Smooth muscle cell (in vitro differentiated cells): ENCODE results near the gene S1PR1. TPM values are rescaled to one million over a fixed set of nuclear protein-coding genes. Genes with fewer than 3 reads are reported as not detected.

Experiments
- DNase-seq: peaks from one replicate; lab custom pipeline; 2025; ENCODE audit not compliant: unreplicated experiment; lab: John Stamatoyannopoulos, UW
- H2AFZ ChIP-seq: fragments of 200-600 bp; sonication (generic); 2 replicates; pipeline ENCODE4 v1.6.0; 2016; ENCODE audit warnings: antibody characterized with exemption, low read depth, mild to moderate bottlenecking
- H3F3A ChIP-seq: fragments of 200-600 bp; sonication (generic); 2 replicates; pipeline ENCODE4 v1.6.0; 2017; ENCODE audit warnings: antibody characterized with exemption, low read depth
- H3K27ac ChIP-seq: fragments of 200-600 bp; sonication (generic); 2 replicates; pipeline ENCODE4 v1.5.1; 2016; ENCODE audit warnings: low read depth, mild to moderate bottlenecking
- H3K27me3 ChIP-seq: fragments of 200-600 bp; sonication (generic); 2 replicates; pipeline ENCODE4 v1.6.1; 2016; ENCODE audit warnings: low read depth, mild to moderate bottlenecking
- H3K36me3 ChIP-seq: fragments of 200-600 bp; sonication (generic); 2 replicates; pipeline ENCODE4 v1.5.1; 2016; ENCODE audit warnings: low read depth
- H3K4me1 ChIP-seq: fragments of 200-600 bp; sonication (generic); 2 replicates; pipeline ENCODE4 v1.5.1; 2016; ENCODE audit warnings: low read depth
- H3K4me2 ChIP-seq: fragments of 200-600 bp; sonication (generic); 2 replicates; pipeline ENCODE4 v1.6.0; 2016; ENCODE audit warnings: mild to moderate bottlenecking
- H3K4me3 ChIP-seq: fragments of 200-600 bp; sonication (generic); 2 replicates; pipeline ENCODE4 v1.5.1; 2016; ENCODE audit warnings: mild to moderate bottlenecking
- H3K79me2 ChIP-seq: fragments of 200-600 bp; sonication (generic); 2 replicates; pipeline ENCODE4 v1.6.0; 2016; ENCODE audit warnings: low read depth, mild to moderate bottlenecking
- H3K9ac ChIP-seq: fragments of 200-600 bp; sonication (generic); 2 replicates; pipeline ENCODE4 v1.6.0; 2016; ENCODE audit warnings: low read depth
- H3K9me3 ChIP-seq: fragments of 200-600 bp; sonication (generic); replicated peaks from 2 replicates; pipeline ENCODE4 v1.5.1; 2016; ENCODE audit warnings: low read depth
- H4K20me1 ChIP-seq: fragments of 200-600 bp; sonication (generic); 2 replicates; pipeline ENCODE4 v1.6.0; 2016; ENCODE audit warnings: low read depth
- WGBS: methylation state at CpG from one replicate; pipeline ENCODE4 v1.1.7; 2016; ENCODE audit warnings: low lambda C conversion rate; 5-methylcytosine and 5-hydroxymethylcytosine counted together
- polyA plus RNA-seq: library from polyadenylated mRNA; unstranded; fragments of >200 nt; fragmentation: Nextera tagmentation; extraction: Ambion mirVana; gene quantifications from 2 replicates; pipeline ENCODE4 v1.2.1, GENCODE V29; 2016
- total RNA-seq: library from RNA; depleted of rRNA; stranded (reverse); fragments of >200 nt; gene quantifications from 2 replicates; pipeline ENCODE4 v1.2.3, GENCODE V29; 2014
- TF ChIP-seq, protein P1 (sequence below): fragments of 200-600 bp; sonication (generic); IDR thresholded peaks from 2 replicates; pipeline ENCODE4 v1.5.1; 2017; ENCODE audit warnings: borderline replicate concordance, mild to moderate bottlenecking, antibody characterized with exemption; ENCODE audit not compliant: insufficient read depth, poor library complexity, severe bottlenecking

S1PR1 gene
- total and polyA plus RNA-seq, 2 experiments from 2014 or later, result 12.0 to 12.1 TPM

DNA sequence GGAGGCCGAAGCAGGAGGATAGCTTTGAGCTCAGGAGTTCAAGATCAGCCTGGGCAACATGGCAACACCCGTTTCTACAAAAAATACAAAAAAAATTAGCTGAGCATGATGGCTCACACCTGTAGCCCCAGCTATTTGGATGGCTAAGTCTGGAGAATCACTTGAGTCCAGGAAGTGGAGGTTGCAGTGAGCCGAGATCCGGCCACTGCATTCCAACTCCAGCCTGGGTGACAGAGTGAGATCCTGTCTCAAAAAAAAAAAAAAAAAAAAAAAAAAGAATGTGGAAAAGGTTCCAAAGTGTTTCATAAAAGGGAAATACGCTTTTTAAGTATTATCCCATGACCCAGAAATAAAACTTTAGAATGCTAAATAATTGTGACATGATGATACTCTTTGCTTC is 8.0 kb downstream of the S1PR1 start:
- H3K4me3 ChIP-seq, result no peak overlapping the region
- no peaks in the 10 kb centered on the region for H3K27me3 ChIP-seq
- no peaks in the 10 kb centered on the region for H3K9me3 ChIP-seq
- H3K27ac ChIP-seq, result no peak overlapping the region
- H3K36me3 ChIP-seq, result no peaks in the 10 kb centered on the region
- H3F3A ChIP-seq, result peaks cover 20% of the 10 kb centered on the region
- no peak overlapping the region for H3K4me2 ChIP-seq
- H3K9ac ChIP-seq, result no peak overlapping the region
- no peak overlapping the region for H2AFZ ChIP-seq
- 85% methylated on average over 5 of the region's 5 CpGs for WGBS
- no peaks in the 10 kb centered on the region for H3K79me2 ChIP-seq
- TF ChIP-seq, protein P1, sequence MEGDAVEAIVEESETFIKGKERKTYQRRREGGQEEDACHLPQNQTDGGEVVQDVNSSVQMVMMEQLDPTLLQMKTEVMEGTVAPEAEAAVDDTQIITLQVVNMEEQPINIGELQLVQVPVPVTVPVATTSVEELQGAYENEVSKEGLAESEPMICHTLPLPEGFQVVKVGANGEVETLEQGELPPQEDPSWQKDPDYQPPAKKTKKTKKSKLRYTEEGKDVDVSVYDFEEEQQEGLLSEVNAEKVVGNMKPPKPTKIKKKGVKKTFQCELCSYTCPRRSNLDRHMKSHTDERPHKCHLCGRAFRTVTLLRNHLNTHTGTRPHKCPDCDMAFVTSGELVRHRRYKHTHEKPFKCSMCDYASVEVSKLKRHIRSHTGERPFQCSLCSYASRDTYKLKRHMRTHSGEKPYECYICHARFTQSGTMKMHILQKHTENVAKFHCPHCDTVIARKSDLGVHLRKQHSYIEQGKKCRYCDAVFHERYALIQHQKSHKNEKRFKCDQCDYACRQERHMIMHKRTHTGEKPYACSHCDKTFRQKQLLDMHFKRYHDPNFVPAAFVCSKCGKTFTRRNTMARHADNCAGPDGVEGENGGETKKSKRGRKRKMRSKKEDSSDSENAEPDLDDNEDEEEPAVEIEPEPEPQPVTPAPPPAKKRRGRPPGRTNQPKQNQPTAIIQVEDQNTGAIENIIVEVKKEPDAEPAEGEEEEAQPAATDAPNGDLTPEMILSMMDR, result no peak
- H3K4me1 ChIP-seq, result peaks cover 8% of the 10 kb centered on the region
- no peak for DNase-seq
- H4K20me1 ChIP-seq, result no peaks in the 10 kb centered on the region

- Histone ChIP-seq H3K27me3 (no peaks in the 10 kb centered on the region), H3K9me3 (no peaks in the 10 kb centered on the region)
Observed at GRCh38 chr1:101245246-101245927, 8.6 kb downstream of the S1PR1 start.

GRCh38 chr1:101247404-101248287 is 10.8 kb downstream of the S1PR1 start:
- 88% methylated on average over 6 of the region's 6 CpGs for WGBS
- Histone ChIP-seq H3K27ac (no peak overlapping the region), H3K9me3 (no peaks in the 10 kb centered on the region), H3K4me1 (peaks cover 13% of the 10 kb centered on the region), H3F3A (peaks cover 7% of the 10 kb centered on the region), H3K27me3 (no peaks in the 10 kb centered on the region), H3K79me2 (no peaks in the 10 kb centered on the region), H3K4me3 (no peak overlapping the region), H3K4me2 (no peak overlapping the region), H3K36me3 (no peaks in the 10 kb centered on the region), H4K20me1 (no peaks in the 10 kb centered on the region), H2AFZ (no peak overlapping the region), H3K9ac (no peak overlapping the region)
- TF ChIP-seq, protein P1, result no peak
- DNase-seq, result no peak

More at GRCh38 chr1:101245246-101245927, 8.6 kb downstream of the S1PR1 start:
- H3K4me1 ChIP-seq, result peaks cover 9% of the 10 kb centered on the region
- TF ChIP-seq, protein P1, result no peak
- H2AFZ ChIP-seq, result no peak overlapping the region
- H3K4me2 ChIP-seq, result no peak overlapping the region
- H3K9ac ChIP-seq, result no peak overlapping the region
- DNase-seq, result no peak
- H3K4me3 ChIP-seq, result no peak overlapping the region
- peaks cover 20% of the 10 kb centered on the region for H3F3A ChIP-seq
- no peaks in the 10 kb centered on the region for H3K36me3 ChIP-seq
- H3K79me2 ChIP-seq, result no peaks in the 10 kb centered on the region
- H3K27ac ChIP-seq, result no peak overlapping the region
- no peaks in the 10 kb centered on the region for H4K20me1 ChIP-seq
- WGBS, result 87% methylated on average over 2 of the region's 2 CpGs
